ENCODE measurements around the gene TTC9B. TPM values are rescaled to one million over a fixed set of nuclear protein-coding genes. Genes with fewer than 3 reads are reported as not detected.

The TTC9B gene
- total RNA-seq, 1 donor from 2014 or later, result not detected

DNA sequence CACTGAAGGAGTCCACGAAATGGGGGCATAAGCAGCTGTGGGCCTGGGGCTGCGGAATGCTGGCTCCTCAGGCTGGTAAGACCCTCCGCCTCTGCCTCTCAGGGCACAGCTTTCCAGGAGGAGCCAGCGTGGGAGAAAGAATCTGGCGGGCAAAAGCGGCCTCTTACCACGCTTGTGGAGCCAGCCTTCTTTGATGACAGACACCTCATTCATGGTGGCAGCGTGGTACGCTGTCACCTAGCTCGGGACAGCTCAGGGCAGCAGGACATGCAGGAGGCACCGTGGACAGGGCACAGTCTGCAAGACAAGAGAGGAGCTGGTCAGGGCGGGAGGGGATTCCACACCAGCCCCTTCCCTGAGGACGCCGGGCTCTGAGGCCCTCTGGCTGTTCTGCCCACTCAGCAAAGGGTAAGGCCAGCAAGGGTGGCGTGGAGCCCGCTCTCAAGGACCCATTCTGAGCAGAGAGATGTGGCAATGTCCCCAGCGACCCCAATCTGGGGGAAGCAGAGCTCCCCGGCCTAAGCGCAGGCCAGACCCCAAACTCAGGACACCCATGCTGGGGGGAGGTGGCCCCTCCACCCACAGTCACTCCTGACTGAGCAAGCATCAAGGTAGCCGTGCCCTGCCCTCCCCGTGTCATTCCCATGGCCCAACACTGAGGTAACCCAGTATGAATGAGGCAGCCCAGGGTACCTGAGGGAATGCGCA lies 47.0 kb upstream of the TTC9B start:
- H3K36me3 Mint-ChIP-seq (ENCODE audit: unreplicated experiment), result peaks cover 7% of the 10 kb centered on the region
- no peak for DNase-seq (ENCODE audit: extremely low spot score, unreplicated experiment)
- no peak for TF ChIP-seq CTCF (IDR thresholded peaks at IDR 0.05)
- H3K4me3 Mint-ChIP-seq (ENCODE audit: unreplicated experiment), result no peak overlapping the region
- no peaks in the 10 kb centered on the region for H3K27me3 Mint-ChIP-seq (ENCODE audit: unreplicated experiment)
- no peaks in the 10 kb centered on the region for H3K9me3 Mint-ChIP-seq (ENCODE audit: unreplicated experiment)
- no peak overlapping the region for H3K27ac Mint-ChIP-seq (ENCODE audit: unreplicated experiment)
- peaks cover 6% of the 10 kb centered on the region for H3K4me1 Mint-ChIP-seq (ENCODE audit: unreplicated experiment)

GRCh38 chr19:40264314-40265054 lies 46.3 kb upstream of the TTC9B start:
- H3K4me3 Mint-ChIP-seq (ENCODE audit: unreplicated experiment), result no peak overlapping the region
- H3K27ac Mint-ChIP-seq (ENCODE audit: unreplicated experiment), result no peak overlapping the region
- TF ChIP-seq CTCF (IDR thresholded peaks at IDR 0.05), result no peak
- H3K27me3 Mint-ChIP-seq (ENCODE audit: unreplicated experiment), result no peaks in the 10 kb centered on the region
- H3K4me1 Mint-ChIP-seq (ENCODE audit: unreplicated experiment), result peaks cover 6% of the 10 kb centered on the region
- no peaks in the 10 kb centered on the region for H3K9me3 Mint-ChIP-seq (ENCODE audit: unreplicated experiment)
- peaks cover 7% of the 10 kb centered on the region for H3K36me3 Mint-ChIP-seq (ENCODE audit: unreplicated experiment)
- DNase-seq (ENCODE audit: extremely low spot score, unreplicated experiment), result no peak

DNA sequence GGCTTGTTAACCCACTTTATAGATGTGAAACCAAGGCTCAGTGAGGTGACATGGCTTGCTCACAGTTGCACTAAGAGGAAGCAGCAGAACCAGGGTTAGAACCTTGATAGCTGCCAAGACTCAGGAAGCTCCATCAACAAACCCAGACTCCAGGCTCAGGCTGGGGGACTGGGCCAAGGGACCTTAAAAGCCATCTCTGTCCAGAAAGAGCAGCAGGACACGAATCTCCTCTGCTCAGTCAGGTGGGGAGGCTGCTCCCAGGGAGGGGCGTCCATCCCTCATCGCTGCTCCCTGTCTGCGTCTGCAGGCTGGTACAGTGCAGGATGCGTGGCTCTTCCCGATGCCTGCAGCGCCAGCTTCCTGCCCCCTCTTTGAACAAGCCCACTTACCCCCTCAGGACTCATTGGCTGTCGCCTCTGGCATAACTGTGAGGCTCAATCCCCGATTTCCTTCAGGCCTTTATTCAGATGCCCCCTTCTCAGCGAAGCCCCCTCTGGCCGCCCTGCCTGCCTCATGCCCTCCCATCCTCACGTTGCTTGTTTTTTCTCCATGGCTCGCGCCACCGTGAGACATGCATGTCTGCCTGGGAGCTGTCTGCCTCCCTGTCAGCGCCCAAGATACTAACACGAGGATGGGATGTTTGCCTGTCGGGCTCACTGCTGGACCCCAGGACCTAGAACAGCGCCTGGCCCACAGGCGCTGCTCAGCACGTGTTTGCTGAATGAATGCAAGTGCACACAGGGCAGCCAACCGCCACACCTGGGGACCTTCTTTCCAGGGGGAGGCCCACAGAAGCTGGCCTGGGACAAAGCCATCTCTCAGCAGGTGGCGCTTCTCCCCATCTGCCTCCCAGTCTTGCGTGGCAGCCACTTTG lies 45.5 kb upstream of the TTC9B start:
- TF ChIP-seq CTCF (IDR thresholded peaks at IDR 0.05), result no peak
- no peaks in the 10 kb centered on the region for H3K9me3 Mint-ChIP-seq (ENCODE audit: unreplicated experiment)
- no peak for DNase-seq (ENCODE audit: extremely low spot score, unreplicated experiment)

GRCh38 chr19:40262422-40262821 lies 44.2 kb upstream of the TTC9B start:
- Mint-ChIP-seq H3K36me3 (ENCODE audit: unreplicated experiment) (peaks cover 7% of the 10 kb centered on the region), H3K27me3 (ENCODE audit: unreplicated experiment) (no peaks in the 10 kb centered on the region)

More for the DNA sequence above, 45.5 kb upstream of the TTC9B start:
- Mint-ChIP-seq H3K4me1 (ENCODE audit: unreplicated experiment) (peaks cover 6% of the 10 kb centered on the region), H3K4me3 (ENCODE audit: unreplicated experiment) (no peak overlapping the region), H3K27me3 (ENCODE audit: unreplicated experiment) (no peaks in the 10 kb centered on the region), H3K36me3 (ENCODE audit: unreplicated experiment) (peaks cover 7% of the 10 kb centered on the region), H3K27ac (ENCODE audit: unreplicated experiment) (no peak overlapping the region)

More at GRCh38 chr19:40262422-40262821, 44.2 kb upstream of the TTC9B start:
- no peak for TF ChIP-seq CTCF (IDR thresholded peaks at IDR 0.05)
- DNase-seq (ENCODE audit: extremely low spot score, unreplicated experiment), result no peak
- Mint-ChIP-seq H3K4me3 (ENCODE audit: unreplicated experiment) (no peak overlapping the region), H3K9me3 (ENCODE audit: unreplicated experiment) (no peaks in the 10 kb centered on the region), H3K4me1 (ENCODE audit: unreplicated experiment) (peaks cover 5% of the 10 kb centered on the region), H3K27ac (ENCODE audit: unreplicated experiment) (no peak overlapping the region)

Measured in osteocyte (in vitro differentiated cells).